ENCODE results near the gene BDKRB1.

BDKRB1 gene

GRCh38 chr14:96279564-96279963 is 23.6 kb downstream of the BDKRB1 start:
- H3K9me3 ChIP-seq (ENCODE audit: control insufficient read depth, insufficient read depth, low read length): no peaks in the 10 kb centered on the region
- H4K20me1 ChIP-seq (ENCODE audit: control insufficient read depth, insufficient read depth, low read depth, low read length): no peaks in the 10 kb centered on the region
- H3K27ac ChIP-seq (ENCODE audit: low read depth, low read length): no peak overlapping the region
- H3K79me2 ChIP-seq (ENCODE audit: control insufficient read depth, low read length): no peaks in the 10 kb centered on the region
- no peak overlapping the region for H3K4me2 ChIP-seq (ENCODE audit: low read length)
- peaks cover 5% of the 10 kb centered on the region; the same call in 1 of the 2 replicates for H3K27me3 ChIP-seq (ENCODE audit: control insufficient read depth, low read length)
- no peaks in the 10 kb centered on the region for H3F3A ChIP-seq (ENCODE audit: control insufficient read depth, insufficient read depth)
- H3K36me3 ChIP-seq (ENCODE audit: control insufficient read depth, low read length): peaks cover 2% of the 10 kb centered on the region; the same call in 1 of the 2 replicates
- no peak overlapping the region for H3K4me3 ChIP-seq (ENCODE audit: low read length)
- no peak for TF ChIP-seq CTCF (IDR thresholded peaks at IDR 0.05; ENCODE audit: low read depth, low read length, poor library complexity, severe bottlenecking)
- TF ChIP-seq EZH2phosphoT487 (IDR thresholded peaks at IDR 0.05; ENCODE audit: borderline replicate concordance, low read length): no peak
- H3K9me2 ChIP-seq (replicated peaks; ENCODE audit: control insufficient read depth, low read length): no peaks in the 10 kb centered on the region
- H3K4me1 ChIP-seq (ENCODE audit: control insufficient read depth, low read length): no peaks in the 10 kb centered on the region

- no peak overlapping the region for H3K4me3 ChIP-seq (ENCODE audit: low read length)
- H3K27ac ChIP-seq (ENCODE audit: low read depth, low read length): no peak overlapping the region
- no peak overlapping the region for H3K4me2 ChIP-seq (ENCODE audit: low read length)
- H3K4me1 ChIP-seq (ENCODE audit: control insufficient read depth, low read length): no peaks in the 10 kb centered on the region
- no peaks in the 10 kb centered on the region for H3K79me2 ChIP-seq (ENCODE audit: control insufficient read depth, low read length)
- H3F3A ChIP-seq (ENCODE audit: control insufficient read depth, insufficient read depth): no peaks in the 10 kb centered on the region
- H3K27me3 ChIP-seq (ENCODE audit: control insufficient read depth, low read length): no peaks in the 10 kb centered on the region
- H4K20me1 ChIP-seq (ENCODE audit: control insufficient read depth, insufficient read depth, low read depth, low read length): no peaks in the 10 kb centered on the region
- TF ChIP-seq EZH2phosphoT487 (IDR thresholded peaks at IDR 0.05; ENCODE audit: borderline replicate concordance, low read length): no peak
- no peak for TF ChIP-seq CTCF (IDR thresholded peaks at IDR 0.05; ENCODE audit: low read depth, low read length, poor library complexity, severe bottlenecking)
- H3K36me3 ChIP-seq (ENCODE audit: control insufficient read depth, low read length): peaks cover 2% of the 10 kb centered on the region; the same call in 1 of the 2 replicates
- H3K9me3 ChIP-seq (ENCODE audit: control insufficient read depth, insufficient read depth, low read length): no peaks in the 10 kb centered on the region
- H3K9me2 ChIP-seq (replicated peaks; ENCODE audit: control insufficient read depth, low read length): no peaks in the 10 kb centered on the region
These were observed 24.1 kb downstream of the BDKRB1 start for GRCh38 chr14:96280104-96280503.

- TF ChIP-seq CTCF (IDR thresholded peaks at IDR 0.05; ENCODE audit: low read depth, low read length, poor library complexity, severe bottlenecking) (no peak), EZH2phosphoT487 (IDR thresholded peaks at IDR 0.05; ENCODE audit: borderline replicate concordance, low read length) (no peak)
- Histone ChIP-seq H3K79me2 (ENCODE audit: control insufficient read depth, low read length) (no peaks in the 10 kb centered on the region), H3K9me3 (ENCODE audit: control insufficient read depth, insufficient read depth, low read length) (no peaks in the 10 kb centered on the region), H3K4me3 (ENCODE audit: low read length) (no peak overlapping the region), H3K27ac (ENCODE audit: low read depth, low read length) (no peak overlapping the region), H3K9me2 (replicated peaks; ENCODE audit: control insufficient read depth, low read length) (no peaks in the 10 kb centered on the region), H3F3A (ENCODE audit: control insufficient read depth, insufficient read depth) (no peaks in the 10 kb centered on the region), H3K27me3 (ENCODE audit: control insufficient read depth, low read length) (no peaks in the 10 kb centered on the region), H4K20me1 (ENCODE audit: control insufficient read depth, insufficient read depth, low read depth, low read length) (no peaks in the 10 kb centered on the region), H3K36me3 (ENCODE audit: control insufficient read depth, low read length) (peaks cover 9% of the 10 kb centered on the region; the same call in 1 of the 2 replicates), H3K4me2 (ENCODE audit: low read length) (no peak overlapping the region), H3K4me1 (ENCODE audit: control insufficient read depth, low read length) (no peaks in the 10 kb centered on the region)
These were observed 25.5 kb downstream of the BDKRB1 start for GRCh38 chr14:96281486-96281885.

Data from DOHH2 (cell line).